Stimulated activated CD4-positive, alpha-beta T cell treated with anti-CD3 and anti-CD28 coated beads, Interleukin-15, amount 100 ng/mL, for 48 hours (primary cell): Measurements from ENCODE around the gene STX5.
A peak's percentile ranks its signal among the peaks of the same experiment; 100 is the strongest.
"Not testable (repeated sequence)": the region's sequence is repeated elsewhere in the genome, so short reads cannot be mapped to it uniquely, and the experiment has no call there.

ENCODE experiments used
- DNase-seq, 2 donors: peaks; one replicate each; pipeline ENCODE4 v3.0.0-alpha.2; 2020; ENCODE audit warnings: low read depth in 2 of 2

The STX5 gene, protein sequence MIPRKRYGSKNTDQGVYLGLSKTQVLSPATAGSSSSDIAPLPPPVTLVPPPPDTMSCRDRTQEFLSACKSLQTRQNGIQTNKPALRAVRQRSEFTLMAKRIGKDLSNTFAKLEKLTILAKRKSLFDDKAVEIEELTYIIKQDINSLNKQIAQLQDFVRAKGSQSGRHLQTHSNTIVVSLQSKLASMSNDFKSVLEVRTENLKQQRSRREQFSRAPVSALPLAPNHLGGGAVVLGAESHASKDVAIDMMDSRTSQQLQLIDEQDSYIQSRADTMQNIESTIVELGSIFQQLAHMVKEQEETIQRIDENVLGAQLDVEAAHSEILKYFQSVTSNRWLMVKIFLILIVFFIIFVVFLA

GRCh38 chr11:62831520-62832335 is at the start of gene STX5:
Gene STX5 (minus strand): TSS chr11:62832051. CDS start chr11:62831243, 808 bp downstream.
- DNase-seq: peak; percentile 99

- peak; percentile 77 to 79 for DNase-seq
Measured at GRCh38 chr11:62880803-62881578, 49.1 kb upstream of the STX5 start, which contains the start of gene SLC3A2. Gene SLC3A2 (plus strand): TSS chr11:62880896. CDS start chr11:62881024, 128 bp downstream.

GRCh38 chr11:62880231-62880802 is 48.5 kb upstream of the STX5 start:
- peak in 1 of 2 donors; percentile 52 for DNase-seq

GRCh38 chr11:62879235-62879978 is 47.6 kb upstream of the STX5 start:
- no peak for DNase-seq

DNA sequence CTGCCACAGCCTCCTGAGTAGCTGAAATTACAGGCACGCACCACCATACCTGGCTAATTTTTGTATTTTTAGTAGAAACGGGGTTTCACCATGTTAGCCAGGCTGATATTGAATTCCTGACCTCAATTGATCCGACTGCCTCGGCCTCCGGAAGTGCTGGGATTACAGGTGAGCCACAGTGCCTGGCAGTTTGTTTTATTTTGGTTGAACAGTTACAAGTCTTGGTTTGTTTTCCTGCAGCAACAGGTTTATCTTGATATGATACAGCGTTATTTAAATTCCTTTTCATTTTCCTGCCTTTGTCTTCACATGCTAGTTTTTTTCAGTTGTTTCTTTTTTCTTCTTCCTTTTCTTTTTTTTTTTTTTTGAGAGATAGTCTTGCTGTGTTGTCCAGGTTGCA is 44.9 kb upstream of the STX5 start:
- no peak for DNase-seq

GRCh38 chr11:62875698-62876478 is 44.0 kb upstream of the STX5 start:
- DNase-seq: no peak

DNA sequence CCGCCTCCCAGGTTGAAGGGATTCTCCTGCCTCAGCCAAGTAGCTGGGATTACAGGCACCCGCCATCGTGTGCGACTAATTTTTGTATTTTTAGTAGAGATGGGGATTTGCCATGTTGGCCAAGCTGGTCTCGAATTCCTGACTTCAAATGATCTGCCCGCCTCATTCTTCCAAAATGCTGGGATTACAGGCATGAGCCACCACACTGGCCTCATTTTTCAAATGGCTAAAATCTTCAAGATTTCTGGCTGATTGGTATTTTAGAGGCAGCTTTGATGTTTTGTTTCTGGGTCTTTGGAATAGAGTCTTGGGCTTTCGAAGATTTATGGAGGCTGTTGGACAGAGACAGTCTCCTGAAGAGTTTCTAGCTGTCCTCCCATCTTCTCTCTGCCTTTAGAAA is 43.0 kb upstream of the STX5 start:
- DNase-seq: no peak

DNA sequence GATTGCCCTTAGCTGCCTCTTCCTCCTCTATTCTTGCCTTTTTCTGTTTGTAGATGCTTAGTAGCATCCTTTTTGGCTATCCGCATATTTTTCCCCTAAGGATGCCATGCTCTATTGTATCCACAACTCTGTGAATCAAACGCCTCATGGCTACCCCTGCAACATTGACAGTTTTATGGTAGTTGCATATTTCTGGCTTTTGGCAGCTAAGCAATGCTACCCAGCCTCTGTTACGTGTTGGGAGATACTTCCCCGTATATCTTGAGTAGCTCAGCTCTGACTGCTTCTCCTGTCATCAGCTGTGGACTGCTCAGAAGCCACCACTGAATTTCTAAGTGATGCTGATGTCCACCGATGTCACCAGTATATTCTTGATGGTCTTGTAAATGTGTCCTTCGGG is 33.8 kb upstream of the STX5 start:
- no peak for DNase-seq

DNA sequence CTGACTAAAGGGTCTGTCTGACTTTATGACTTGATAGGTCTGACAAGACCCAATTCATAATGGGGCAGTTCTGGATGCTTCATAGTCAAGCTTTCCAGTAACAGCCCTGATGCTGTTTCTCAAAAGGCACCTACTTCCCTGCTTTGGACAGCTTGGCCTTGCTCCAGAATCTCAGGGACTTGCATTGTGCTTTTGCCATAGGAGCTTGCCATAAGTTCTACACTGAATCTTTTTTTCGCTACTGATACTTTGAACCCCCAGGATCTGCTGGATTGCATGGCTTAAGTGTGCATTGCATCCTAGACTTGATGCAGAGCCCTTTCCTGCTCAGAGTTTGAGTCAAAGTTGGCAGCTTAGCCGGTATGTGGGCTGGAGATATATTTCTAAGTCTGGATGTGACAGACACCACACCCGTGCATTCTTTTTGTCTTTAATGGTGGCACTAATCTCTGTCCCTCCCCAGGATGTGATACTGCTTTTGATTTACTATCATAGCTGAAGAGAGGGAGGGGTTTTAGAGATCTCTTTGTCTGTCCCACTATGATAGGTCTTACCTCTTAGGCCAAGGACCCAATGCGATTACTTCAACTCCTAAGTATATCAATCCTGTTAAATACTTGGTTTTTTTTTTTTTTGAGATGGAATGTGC is 32.0 kb upstream of the STX5 start:
- no peak for DNase-seq

- not testable (repeated sequence) for DNase-seq
Measured at GRCh38 chr11:62861564-62862192, 29.8 kb upstream of the STX5 start.

DNA sequence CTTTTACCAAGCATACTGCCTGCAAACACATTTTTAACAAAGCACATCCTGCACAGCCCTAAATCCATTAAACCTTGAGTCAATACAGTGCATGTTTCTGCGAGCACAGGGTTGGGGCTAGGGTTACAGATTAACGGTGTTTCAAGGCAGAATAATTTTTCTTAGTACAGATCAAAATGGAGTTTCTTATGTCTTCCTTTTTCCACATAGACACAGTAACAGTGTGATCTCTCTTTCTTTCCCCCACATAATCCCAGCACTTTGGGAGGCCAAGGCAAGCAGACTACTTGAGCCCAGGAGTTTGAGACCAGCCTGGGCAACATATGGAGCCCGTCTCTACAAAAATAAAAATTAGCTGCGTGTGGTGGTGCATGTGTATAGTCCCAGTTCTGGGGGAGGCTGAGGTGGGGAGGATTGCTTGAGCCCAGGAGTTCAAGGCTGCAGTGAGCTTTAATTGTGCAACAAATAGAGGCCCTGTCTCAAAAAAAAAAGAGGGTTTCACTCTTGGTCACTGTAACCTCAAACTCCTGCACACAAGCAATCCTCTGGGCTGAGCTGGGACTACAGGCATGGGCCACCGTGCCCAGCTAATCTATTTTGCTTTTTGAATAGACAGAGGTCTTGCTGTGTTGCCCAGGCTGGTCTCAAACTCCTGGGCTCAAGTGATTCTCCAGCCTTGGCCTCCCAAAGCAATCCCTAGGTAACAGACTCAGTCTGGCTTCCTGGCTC is 29.1 kb upstream of the STX5 start:
- no peak for DNase-seq

- not testable (repeated sequence) for DNase-seq
Measured at GRCh38 chr11:62859281-62859703, 27.4 kb upstream of the STX5 start.

- no peak for DNase-seq
Measured at GRCh38 chr11:62858201-62858600, 26.4 kb upstream of the STX5 start.

- DNase-seq: no peak
Measured at GRCh38 chr11:62857541-62857982, 25.7 kb upstream of the STX5 start.

- DNase-seq: no peak
Measured at GRCh38 chr11:62856333-62856895, 24.6 kb upstream of the STX5 start.

GRCh38 chr11:62855571-62856332 is 23.9 kb upstream of the STX5 start:
- DNase-seq: peak; percentile 97 to 98
